ENCODE results near the gene FN1. TPM values are rescaled to one million over a fixed set of nuclear protein-coding genes. Genes with fewer than 3 reads are reported as not detected.

The FN1 gene
- polyA plus RNA-seq, 1 of the 3 experiments (the other 2 are of a cell fraction): 1,671 TPM

DNA sequence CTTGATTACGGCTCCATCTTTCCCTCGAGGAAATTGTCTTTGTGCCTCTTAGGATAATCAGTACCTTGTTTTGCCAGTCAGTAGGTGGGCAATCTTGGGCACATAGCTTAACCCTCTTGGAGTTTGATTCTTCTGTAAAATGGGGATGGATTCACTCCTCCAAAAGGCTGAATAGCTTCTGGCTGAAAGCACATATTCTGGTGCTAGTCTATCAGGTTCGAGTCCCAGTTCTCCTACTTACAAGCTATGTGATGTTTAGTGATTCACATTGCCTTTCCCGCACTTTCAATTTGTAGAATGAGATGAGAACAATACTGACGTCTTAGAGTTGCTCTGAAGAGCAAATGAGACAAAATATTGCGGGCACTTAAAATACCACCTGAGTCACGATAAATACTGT lies 80.1 kb downstream of the FN1 start (continued):
- TF ChIP-seq RAD21 (IDR thresholded peaks at IDR 0.05; ENCODE audit: low read length): no peak
- no peak for TF ChIP-seq FOSL2 (IDR thresholded peaks at IDR 0.05; ENCODE audit: borderline replicate concordance, low read depth)
- TF ChIP-seq, protein P1, sequence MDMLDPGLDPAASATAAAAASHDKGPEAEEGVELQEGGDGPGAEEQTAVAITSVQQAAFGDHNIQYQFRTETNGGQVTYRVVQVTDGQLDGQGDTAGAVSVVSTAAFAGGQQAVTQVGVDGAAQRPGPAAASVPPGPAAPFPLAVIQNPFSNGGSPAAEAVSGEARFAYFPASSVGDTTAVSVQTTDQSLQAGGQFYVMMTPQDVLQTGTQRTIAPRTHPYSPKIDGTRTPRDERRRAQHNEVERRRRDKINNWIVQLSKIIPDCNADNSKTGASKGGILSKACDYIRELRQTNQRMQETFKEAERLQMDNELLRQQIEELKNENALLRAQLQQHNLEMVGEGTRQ (IDR thresholded peaks at IDR 0.05; ENCODE audit: borderline replicate concordance, low read depth, low read length): no peak

- H3K9ac ChIP-seq: no peak overlapping the region
- 96% methylated on average over 9 of the region's 9 CpGs for WGBS (ENCODE audit: low lambda C conversion rate)
- H3K27me3 ChIP-seq (ENCODE audit: insufficient read depth): no peaks in the 10 kb centered on the region
- TF ChIP-seq ELF1 (IDR thresholded peaks at IDR 0.05): no peak
- TF ChIP-seq POLR2AphosphoS5 (IDR thresholded peaks at IDR 0.05; ENCODE audit: low read depth, low read length): no peak
- no peak for TF ChIP-seq USF1 (IDR thresholded peaks at IDR 0.05; ENCODE audit: borderline replicate concordance, low read depth)
- no peak for TF ChIP-seq GABPA (IDR thresholded peaks at IDR 0.05; ENCODE audit: low read depth)
- no peak for TF ChIP-seq JUND (IDR thresholded peaks at IDR 0.05)
- no peak for TF ChIP-seq RXRA (IDR thresholded peaks at IDR 0.05; ENCODE audit: borderline replicate concordance, low read depth)
- TF ChIP-seq, protein P2, sequence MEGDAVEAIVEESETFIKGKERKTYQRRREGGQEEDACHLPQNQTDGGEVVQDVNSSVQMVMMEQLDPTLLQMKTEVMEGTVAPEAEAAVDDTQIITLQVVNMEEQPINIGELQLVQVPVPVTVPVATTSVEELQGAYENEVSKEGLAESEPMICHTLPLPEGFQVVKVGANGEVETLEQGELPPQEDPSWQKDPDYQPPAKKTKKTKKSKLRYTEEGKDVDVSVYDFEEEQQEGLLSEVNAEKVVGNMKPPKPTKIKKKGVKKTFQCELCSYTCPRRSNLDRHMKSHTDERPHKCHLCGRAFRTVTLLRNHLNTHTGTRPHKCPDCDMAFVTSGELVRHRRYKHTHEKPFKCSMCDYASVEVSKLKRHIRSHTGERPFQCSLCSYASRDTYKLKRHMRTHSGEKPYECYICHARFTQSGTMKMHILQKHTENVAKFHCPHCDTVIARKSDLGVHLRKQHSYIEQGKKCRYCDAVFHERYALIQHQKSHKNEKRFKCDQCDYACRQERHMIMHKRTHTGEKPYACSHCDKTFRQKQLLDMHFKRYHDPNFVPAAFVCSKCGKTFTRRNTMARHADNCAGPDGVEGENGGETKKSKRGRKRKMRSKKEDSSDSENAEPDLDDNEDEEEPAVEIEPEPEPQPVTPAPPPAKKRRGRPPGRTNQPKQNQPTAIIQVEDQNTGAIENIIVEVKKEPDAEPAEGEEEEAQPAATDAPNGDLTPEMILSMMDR (IDR thresholded peaks at IDR 0.05): no peak
- no peak for TF ChIP-seq NFIC (IDR thresholded peaks at IDR 0.05; ENCODE audit: borderline replicate concordance)
- no peak for TF ChIP-seq RAD21 (IDR thresholded peaks at IDR 0.05; ENCODE audit: low read length)
- TF ChIP-seq SMC3 (IDR thresholded peaks at IDR 0.05; ENCODE audit: low read depth, low read length): no peak
- no peak for TF ChIP-seq RFX5 (IDR thresholded peaks at IDR 0.05; ENCODE audit: low read length)
- TF ChIP-seq REST (IDR thresholded peaks at IDR 0.05; ENCODE audit: low read depth, low read length): no peak
- no peak for TF ChIP-seq GATA2 (CRISPR knock-in tag; IDR thresholded peaks at IDR 0.05)
- no peak overlapping the region for H3K27ac ChIP-seq (ENCODE audit: low read depth in 2 of 2, low read length in 1 of 2)
- H3K4me1 ChIP-seq (ENCODE audit: control insufficient read depth in 1 of 2, insufficient read depth in 2 of 2, low read depth in 1 of 2, low read length in 1 of 2): no peaks in the 10 kb centered on the region
- no peaks in the 10 kb centered on the region for H3K9me3 ChIP-seq
- peaks cover 62% of the 10 kb centered on the region for H3F3A ChIP-seq (replicated peaks; ENCODE audit: insufficient read depth)
- ChIA-PET CTCF (no interaction called here), POLR2A (no interaction called here)
- H3K4me2 ChIP-seq: no peak overlapping the region
- H3K4me3 ChIP-seq (ENCODE audit: low read depth in 2 of 2, low read length in 1 of 2): no peak overlapping the region
- peaks cover 14 to 20% of the 10 kb centered on the region in 2 experiments for H3K36me3 ChIP-seq (replicated peaks in 1 of 2; ENCODE audit: control insufficient read depth in 1 of 2, insufficient read depth in 2 of 2, low read length in 1 of 2)
- no peak for DNase-seq
- no peak overlapping the region for H2AFZ ChIP-seq (ENCODE audit: low read depth)
- no peaks in the 10 kb centered on the region for H3K79me2 ChIP-seq (ENCODE audit: insufficient read depth)
- H3K9me2 ChIP-seq: no peaks in the 10 kb centered on the region
- H4K20me1 ChIP-seq (ENCODE audit: insufficient read depth): peaks cover 13% of the 10 kb centered on the region
Measured at GRCh38 chr2:215354771-215355695, 80.8 kb downstream of the FN1 start.

Measured in SK-N-SH (cell line).